HuH-7 (cell line): ENCODE data around the gene SLCO1C1.
"Not testable (repeated sequence)": the region's sequence is repeated elsewhere in the genome, so short reads cannot be mapped to it uniquely, and the experiment has no call there.

Experiments used
- DNase-seq: peaks from one replicate; pipeline ENCODE4 v3.0.0; 2011; ENCODE audit warnings: low spot score

The SLCO1C1 gene, protein sequence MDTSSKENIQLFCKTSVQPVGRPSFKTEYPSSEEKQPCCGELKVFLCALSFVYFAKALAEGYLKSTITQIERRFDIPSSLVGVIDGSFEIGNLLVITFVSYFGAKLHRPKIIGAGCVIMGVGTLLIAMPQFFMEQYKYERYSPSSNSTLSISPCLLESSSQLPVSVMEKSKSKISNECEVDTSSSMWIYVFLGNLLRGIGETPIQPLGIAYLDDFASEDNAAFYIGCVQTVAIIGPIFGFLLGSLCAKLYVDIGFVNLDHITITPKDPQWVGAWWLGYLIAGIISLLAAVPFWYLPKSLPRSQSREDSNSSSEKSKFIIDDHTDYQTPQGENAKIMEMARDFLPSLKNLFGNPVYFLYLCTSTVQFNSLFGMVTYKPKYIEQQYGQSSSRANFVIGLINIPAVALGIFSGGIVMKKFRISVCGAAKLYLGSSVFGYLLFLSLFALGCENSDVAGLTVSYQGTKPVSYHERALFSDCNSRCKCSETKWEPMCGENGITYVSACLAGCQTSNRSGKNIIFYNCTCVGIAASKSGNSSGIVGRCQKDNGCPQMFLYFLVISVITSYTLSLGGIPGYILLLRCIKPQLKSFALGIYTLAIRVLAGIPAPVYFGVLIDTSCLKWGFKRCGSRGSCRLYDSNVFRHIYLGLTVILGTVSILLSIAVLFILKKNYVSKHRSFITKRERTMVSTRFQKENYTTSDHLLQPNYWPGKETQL

DNA sequence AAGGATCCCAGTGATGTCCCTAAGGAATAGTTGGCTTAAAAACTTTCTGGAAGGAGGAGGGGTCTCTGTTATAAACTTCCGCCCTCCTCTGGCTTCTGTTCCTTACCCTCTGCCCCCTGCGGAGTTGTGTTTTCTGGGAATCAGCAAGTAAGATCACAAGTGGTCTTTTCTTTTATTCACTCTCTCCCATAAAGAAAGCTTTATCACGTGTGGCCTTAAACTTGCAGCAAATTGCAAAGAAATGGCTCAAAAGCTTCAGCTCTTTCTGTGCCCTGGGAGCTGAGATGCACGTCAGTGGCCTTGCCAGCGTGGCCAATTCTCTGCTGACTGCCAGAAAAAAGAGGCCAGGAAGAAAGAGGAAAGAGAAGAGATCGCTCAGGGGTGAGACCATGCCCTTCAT lies at the start of gene SLCO1C1:
Gene SLCO1C1 (plus strand): TSS at position 101 of the 400 bp plus-strand sequence. CDS start 4,245 bp downstream, outside the sequence.
- no peak for DNase-seq

DNA sequence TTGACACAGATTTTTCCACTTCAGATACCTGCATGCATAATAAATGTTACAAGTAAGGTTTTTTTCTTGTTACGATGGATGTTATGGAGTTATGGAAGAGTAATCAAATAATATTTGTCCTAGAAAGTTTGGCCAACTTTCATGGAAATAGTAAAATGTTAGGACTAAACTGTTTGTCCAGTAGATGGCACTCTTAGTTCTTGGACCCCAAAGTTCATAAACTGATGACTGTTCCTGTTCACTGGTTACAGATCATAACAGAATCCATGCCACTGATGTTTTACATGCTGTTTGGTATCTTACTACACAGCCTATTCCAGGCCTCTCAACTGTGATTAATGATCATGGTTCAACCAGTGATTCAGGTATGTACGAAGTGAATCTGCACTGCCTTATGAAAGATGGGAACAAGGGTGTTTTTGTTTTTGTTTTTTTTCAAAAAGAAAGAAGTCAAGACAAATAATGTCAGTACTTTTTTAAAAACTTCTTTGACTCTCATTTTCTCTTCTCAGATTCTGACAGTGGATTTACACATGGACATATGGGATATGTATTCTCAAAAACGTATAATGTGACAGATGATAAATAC lies 48.8 kb upstream of the SLCO1C1 start:
- peak; percentile 31 for DNase-seq

DNA sequence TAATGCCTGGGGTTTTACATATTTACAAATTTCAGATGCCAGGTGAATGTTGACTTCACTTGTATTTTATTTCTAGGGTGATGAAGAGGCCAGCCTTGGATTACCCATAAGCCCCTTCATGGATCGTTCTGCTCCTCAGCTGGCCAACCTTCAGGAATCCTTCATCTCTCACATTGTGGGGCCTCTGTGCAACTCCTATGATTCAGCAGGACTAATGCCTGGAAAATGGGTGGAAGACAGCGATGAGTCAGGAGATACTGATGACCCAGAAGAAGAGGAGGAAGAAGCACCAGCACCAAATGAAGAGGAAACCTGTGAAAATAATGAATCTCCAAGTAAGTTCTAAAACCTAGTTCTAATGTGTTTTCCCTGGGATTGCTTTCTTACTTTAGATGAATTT lies 41.3 kb upstream of the SLCO1C1 start:
- DNase-seq: no peak

DNA sequence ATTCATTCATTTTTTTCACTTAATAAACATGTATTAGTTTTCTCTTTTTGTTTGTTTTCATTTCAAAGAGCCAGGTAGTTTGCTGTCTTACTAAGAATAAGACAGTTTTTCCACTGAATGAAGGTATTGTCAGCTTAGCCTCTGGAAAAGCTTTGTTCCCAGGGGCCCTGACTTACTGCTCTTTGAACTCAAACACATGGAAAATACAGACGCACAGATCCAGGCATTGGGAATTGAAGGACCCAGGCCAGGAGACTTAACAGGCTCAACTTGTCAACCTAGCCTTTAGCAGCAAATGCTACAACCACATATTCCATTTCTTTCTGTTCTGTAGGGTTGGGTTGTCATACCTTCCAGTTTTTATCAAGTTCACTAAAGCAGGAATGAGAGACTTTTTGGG lies 38.5 kb upstream of the SLCO1C1 start:
- peak; percentile 23 for DNase-seq

DNA sequence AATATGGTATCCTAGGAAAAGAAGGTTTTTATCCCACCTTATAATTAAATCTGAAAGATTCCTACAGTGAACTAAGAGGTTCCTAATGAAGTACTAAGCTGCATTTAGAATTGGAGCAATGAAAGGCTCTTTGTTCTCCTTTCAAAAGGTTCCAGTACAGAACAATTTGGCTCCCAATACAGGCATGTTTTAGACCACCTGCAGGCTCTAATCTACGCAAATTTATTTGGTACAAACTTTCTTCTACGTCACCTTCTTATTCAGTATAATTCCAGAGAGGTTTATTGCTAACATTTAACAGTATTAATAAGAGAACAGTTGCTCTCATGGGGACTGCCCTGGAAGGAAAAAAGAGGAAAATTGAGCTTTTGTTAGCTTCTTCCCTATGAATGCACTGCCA lies 37.6 kb upstream of the SLCO1C1 start:
- no peak for DNase-seq

DNA sequence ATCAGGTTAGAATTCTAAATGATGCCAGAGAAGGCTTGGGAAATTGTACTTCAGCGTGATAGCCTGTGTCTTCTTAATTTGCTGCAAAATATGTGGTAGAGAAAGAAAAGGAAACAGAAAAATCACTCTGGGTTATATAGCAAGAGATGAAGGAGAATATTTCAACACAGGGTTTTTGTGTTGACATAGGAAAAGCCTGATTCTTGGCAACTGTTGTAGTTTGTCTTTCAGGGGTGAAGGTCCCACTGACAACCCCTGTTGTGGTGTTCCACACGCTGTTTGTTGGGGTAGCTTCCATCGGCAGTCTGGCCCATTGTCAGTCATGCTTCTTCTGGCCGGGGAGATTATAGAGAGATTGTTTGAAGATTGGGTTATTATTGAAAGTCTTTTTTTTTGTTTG lies 13.8 kb upstream of the SLCO1C1 start:
- no peak for DNase-seq

DNA sequence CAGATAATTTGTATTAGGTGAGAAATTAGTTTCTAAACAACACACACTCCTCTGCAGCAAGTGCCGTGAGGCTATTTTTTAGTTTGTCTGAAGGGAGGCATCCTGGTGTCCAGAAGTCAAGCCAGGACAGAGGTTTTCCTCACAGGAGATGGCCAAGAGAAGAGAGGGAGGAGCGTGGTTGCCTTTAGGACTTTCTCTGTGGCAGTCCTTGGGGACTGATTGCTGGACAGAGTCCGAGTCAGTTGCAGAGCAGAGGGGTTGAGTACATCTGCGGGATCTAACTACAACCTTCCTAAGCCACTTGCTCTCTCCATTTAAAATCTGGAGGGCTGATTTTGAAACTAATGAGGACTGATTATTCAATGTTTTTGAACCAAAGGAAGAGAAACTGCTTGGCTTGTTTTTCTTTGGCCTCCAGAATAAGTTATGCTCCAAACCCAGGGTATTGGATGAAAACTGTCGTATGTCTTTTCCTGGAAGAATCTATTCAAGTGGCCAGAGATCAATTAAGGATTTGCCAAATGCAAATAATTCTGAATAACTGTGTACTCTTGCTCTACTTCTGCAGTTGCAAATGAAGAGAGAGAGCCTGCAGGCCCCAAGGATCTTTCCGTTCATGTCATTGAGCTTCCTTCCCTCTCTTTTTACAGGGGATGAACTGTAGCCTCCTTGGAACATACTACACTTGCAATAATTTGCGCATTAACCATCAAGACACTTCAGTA lies 1.2 kb downstream of the SLCO1C1 start:
- no peak for DNase-seq

DNA sequence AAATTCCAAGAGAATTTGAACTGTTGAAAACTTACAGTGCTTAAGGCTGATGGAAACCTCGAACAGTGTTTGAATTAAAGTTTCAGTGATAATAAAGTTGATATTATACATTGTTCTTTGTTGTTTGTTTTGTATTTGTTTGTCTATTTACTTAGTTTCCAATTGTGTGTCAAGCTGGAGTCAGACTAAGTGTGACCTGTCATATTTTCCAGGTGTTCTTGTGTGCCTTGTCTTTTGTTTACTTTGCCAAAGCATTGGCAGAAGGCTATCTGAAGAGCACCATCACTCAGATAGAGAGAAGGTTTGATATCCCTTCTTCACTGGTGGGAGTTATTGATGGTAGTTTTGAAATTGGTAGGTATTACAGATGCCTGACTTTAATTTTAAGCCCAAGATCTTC lies 6.0 kb downstream of the SLCO1C1 start:
- no peak for DNase-seq

DNA sequence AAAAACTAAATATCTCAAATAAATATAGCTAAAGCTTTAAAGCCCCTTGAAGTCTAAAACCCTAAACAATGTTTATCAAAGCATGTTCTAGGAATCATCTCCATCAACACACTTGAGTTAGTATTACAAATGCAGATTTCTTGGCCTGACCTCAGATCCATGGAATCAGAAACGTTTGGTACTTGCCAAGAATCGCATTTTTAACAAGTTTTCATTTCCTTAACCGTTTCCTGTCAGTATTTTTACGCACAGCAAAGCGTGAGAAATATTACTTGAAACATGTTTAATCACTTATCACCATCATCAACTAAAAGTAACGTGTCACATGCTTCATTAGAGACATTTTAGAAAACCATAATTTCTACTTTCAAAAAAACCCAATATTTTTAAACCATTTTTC lies 9.7 kb downstream of the SLCO1C1 start:
- no peak for DNase-seq

DNA sequence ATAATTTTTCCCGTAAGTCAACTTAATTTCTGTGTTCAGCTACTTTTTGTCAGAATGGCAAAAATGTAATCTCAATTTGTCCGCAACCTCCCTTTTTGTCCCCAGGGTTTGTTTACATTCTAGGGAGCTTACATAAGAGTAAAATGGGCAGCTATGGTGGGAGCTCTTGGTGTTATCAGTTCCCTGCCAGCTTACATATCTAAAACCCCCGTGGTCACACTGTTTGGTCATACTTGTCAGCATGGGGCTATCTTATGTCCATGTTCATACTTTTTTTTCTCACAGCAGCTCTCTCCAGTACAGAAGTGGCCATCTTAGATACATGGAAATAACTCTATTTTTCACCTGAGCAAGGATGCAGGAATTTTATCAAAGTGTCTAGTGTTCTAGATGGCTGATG lies 16.7 kb downstream of the SLCO1C1 start:
- DNase-seq: no peak

DNA sequence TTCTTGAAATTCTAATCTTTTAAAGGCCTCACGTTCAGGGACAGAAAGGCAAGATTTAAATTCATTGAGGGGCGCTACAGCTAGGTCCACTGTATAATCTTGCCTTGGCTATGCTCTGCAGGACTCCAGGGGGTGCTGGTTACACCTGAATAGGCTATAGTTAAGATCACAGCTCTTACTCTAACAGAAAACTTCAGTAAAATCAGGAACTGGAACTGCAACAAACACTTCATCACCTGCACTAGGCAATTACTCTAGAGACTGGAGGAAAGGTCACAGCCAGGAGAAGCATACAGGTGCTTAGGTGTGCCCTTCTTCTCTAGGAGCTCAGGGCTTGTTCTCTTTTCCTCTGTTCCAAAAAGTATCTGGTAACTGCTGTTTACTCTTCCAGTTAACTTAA lies 20.9 kb downstream of the SLCO1C1 start:
- peak; percentile 40 for DNase-seq

DNA sequence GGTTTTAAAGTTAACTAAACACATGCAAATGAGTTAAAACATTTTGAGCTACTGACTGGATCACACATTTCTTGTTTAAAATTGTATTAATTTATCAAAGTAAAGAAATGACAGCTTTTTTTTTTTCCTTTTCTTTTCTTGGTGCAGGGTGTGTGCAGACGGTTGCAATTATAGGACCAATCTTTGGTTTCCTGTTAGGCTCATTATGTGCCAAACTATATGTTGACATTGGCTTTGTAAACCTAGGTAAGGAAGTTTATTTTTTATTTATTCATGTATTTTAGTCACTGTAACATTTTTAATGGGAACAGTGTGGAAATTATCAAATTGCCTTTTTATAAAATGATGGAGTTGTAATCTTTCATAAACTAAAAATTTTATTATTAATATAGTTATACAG lies 21.9 kb downstream of the SLCO1C1 start:
- DNase-seq: no peak

DNA sequence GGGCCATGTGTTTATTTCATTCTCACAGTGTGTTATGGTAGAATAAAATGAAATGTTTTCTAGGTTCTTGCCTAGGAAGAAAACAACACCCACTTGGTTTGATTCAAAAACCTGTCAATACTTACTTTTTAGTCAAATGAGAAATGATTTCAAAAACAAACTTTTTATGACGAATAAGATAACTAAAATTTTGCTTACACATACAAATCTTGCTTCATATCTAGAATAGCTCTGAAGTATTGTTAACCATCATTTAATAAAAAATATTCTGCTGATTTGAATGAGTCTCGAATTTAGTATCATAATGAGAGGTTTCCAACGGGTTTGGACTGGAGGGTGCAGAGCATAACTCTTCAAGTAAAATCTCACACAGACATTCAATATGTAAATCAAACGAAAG lies 23.2 kb downstream of the SLCO1C1 start:
- no peak for DNase-seq

DNA sequence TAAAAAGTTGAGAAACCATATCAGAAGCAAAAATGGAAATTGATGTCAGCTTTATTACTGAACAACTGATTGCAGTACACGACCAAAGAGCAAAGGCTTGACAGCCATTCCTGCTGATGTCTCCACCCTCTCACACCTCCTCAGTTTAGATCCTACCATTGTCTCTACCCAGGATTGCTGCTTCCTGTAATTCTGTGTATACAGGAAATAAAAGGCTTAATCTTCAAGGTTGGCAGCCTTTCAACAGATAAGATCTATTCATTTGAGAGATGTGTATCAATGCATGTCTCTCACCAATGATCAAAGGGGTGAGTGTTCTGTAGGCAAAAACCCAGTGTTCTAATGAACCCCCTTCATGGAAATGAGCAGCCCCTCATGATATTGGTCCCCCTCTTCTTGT lies 27.0 kb downstream of the SLCO1C1 start:
- DNase-seq: no peak

DNA sequence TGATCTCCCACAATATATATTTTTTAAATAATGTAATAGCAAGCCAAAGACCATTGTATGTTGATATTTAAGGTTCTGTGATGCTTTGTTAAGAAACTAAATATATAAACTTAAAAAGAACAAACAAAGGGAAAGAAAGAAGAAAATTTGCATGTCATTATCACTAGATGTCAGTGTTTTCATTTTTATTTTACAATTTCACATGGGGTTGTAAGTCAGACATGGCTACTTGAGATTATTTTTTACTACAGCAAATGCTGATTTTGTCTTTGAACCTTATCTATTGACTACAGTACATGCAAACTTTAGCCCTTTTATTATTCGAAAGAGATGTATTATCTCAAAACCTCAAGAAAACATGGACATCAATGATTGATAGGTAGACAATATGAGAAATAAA lies 36.1 kb downstream of the SLCO1C1 start:
- DNase-seq: no peak

DNA sequence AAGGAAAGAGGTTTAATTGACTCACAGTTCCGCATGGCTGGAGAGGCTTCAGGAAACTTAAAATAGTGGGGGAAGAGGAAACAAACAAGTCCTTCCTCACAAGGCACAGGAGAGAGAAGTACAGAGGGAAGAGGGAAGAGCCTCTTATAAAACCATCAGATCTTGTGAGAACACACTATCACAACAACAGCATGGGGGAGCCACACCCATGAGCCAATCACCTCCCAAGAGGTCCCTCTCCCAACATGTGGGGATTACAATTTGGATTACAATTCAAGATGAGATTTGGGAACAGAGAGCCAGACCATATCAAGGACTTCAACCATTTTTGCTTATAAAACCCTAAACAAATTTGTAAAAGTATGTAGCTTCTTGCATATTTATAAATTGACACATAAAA lies 45.8 kb downstream of the SLCO1C1 start:
- DNase-seq: no peak

DNA sequence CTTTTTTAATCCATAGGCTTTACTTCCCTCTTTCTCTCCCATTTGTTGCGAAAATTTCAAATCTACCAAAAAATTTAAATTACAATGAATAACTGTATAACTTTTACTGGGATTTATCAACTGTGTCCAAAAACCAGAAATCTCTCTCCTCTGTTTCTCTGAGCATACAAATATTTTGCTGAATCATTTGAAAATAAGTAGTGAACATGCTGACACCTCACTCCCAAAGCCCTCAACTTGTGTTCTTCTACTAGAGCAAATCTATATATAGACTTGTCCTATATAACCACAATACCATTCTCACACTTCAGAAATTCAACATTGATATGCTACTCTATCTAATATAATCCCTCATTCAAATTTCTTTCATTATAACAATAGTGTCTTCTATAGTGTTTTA lies 53.1 kb downstream of the SLCO1C1 start:
- no peak for DNase-seq

DNA sequence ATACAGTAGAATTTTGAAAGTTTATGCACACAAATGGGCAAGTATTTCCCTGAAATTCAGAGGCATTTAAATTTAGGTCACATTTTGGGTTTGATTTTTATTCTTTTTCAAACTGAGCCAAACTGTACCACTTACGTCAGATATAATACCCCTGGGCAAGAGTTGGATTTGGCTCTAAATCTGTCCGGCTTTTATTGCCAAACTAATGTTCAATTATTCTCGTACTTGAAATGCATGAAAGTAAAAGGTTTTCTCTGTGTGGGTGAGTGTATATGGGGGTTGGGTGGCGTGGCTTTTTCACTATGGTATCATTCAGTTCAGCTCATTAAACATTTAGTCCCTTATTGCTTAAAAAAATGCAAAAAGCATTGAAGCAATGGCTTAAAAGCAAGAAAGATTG lies 55.9 kb downstream of the SLCO1C1 start:
- DNase-seq: no peak

DNA sequence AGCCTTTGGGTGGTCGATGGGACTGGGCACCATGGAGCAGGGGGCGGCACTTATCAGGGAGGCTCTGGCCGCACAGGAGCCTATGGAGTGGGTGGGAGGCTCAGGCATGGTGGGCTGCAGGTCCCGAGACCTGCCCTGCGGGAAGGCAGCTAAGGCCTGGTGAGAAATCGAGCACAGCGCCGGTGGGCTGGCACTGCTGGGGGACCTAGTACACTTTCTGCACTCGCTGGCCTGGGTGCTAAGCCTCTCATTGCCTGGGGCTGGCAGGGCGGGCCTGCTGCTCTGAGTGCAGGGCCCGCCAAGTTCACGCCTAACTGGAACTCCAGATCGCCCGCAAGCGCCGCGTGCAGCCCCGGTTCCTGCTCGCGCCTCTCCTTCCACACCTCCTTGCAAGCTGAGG lies 82.3 kb downstream of the SLCO1C1 start:
- DNase-seq: no peak

DNA sequence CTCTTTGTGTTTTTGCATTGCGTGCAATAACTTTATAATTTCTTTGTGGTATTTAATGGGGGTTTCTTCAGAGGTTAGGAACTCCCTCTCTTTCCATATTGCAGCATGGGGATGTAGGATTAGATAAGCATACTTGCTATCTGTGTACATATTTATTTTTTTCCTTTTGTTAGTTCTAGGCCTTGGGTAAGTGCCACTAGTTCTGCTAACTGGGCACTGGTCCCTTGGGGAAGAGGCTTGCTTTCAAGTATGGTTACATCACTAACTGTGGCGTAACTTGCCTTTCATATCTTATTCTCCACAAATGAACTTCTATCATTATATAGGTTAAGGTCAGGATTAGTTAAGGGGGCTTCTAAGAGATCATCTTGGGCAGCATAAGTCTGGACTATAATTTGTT lies 83.8 kb downstream of the SLCO1C1 start:
- no peak for DNase-seq

DNA sequence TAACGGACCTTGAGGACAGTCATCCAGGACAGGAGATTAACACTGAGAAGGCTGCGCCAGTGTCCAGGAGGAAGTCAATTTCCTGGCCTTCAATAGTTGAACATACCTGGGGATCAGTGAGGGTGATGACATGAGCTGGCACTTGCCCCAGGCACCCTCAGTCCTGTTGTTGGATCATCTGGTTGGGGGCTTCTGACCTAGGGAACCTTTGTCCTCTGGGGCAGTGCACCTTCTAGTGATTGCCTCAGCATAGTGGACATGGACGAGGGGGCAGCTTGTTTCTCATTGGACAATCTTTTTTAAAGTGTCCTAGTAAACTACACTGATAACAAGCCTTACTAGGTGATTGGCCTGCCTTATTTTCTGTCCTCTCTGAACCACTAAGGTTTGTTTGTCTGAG lies 84.8 kb downstream of the SLCO1C1 start:
- not testable (repeated sequence) for DNase-seq

DNA sequence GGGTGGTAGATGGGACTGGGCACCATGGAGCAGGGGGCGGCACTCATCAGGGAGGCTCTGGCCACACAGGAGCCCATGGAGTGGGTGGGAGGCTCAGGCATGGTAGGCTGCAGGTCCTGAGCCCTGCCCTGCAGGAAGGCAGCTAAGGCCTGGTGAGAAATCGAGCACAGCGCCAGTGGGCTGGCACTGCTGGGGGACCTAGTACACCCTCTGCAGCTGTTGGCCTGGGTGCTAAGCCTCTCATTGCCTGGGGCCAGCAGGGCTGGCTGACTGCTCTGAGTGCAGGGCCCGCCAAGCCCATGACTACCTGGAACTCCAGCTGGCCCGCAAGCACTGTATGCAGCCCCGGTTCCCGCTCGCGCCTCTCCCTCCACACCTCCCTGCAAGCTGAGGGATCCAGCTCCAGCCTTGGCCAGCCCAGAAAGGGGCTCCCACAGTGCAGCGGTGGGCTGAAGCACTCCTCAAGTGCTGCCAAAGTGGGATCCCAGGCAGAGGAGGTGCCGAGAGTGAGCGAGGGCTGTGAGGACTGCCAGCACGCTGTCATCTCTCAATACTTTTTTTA lies 88.7 kb downstream of the SLCO1C1 start:
- DNase-seq: not testable (repeated sequence)
